GM20000 (cell line): Measurements from ENCODE around the gene DEK.
"Not testable (repeated sequence)": the region's sequence is repeated elsewhere in the genome, so short reads cannot be mapped to it uniquely, and the experiment has no call there.

ENCODE experiments used
- DNase-seq: peaks from one replicate; pipeline ENCODE4 v3.0.0; 2012; ENCODE audit warnings: low spot score
- TF ChIP-seq, protein P1 (sequence below): IDR thresholded peaks from 2 replicates; pipeline ENCODE4 v1.5.1; 2012; ENCODE audit warnings: mild to moderate bottlenecking, control low read depth; ENCODE audit errors: extremely low read depth, missing control alignments

Gene DEK

DNA sequence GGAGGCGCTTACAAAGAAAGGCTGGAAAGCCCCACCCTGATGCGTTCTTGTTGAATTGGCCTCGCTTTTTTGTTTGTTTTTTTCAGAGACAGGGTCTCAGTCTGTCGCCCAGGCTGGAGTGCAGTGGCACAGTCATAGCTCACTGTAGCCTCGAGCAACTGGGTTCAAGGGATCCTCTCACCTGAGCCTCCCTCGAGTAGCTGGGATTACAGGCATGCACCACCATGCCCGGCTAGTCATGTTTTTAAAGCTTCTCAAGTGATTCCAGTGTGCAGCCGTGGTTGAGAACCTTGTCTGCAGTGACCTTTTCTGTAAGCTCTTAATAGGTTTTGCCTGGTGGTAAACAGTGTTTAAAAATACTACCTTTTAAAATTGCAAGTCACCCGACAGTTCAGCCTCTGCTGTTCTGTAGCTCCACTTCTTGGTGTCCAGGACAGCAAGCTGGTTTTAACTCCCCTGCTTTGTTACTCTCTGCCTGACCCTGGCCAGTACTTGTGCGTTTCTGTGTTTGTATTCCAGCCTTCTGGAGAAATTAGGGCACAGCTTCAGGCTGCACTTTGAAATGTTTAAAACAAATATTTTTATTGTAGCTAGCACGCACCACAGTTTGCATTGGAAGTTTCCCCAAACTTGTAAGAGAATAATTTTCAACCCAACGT, 54.7 kb downstream of the DEK start:
- TF ChIP-seq, protein P1, sequence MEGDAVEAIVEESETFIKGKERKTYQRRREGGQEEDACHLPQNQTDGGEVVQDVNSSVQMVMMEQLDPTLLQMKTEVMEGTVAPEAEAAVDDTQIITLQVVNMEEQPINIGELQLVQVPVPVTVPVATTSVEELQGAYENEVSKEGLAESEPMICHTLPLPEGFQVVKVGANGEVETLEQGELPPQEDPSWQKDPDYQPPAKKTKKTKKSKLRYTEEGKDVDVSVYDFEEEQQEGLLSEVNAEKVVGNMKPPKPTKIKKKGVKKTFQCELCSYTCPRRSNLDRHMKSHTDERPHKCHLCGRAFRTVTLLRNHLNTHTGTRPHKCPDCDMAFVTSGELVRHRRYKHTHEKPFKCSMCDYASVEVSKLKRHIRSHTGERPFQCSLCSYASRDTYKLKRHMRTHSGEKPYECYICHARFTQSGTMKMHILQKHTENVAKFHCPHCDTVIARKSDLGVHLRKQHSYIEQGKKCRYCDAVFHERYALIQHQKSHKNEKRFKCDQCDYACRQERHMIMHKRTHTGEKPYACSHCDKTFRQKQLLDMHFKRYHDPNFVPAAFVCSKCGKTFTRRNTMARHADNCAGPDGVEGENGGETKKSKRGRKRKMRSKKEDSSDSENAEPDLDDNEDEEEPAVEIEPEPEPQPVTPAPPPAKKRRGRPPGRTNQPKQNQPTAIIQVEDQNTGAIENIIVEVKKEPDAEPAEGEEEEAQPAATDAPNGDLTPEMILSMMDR, result no peak
- DNase-seq, result no peak

DNA sequence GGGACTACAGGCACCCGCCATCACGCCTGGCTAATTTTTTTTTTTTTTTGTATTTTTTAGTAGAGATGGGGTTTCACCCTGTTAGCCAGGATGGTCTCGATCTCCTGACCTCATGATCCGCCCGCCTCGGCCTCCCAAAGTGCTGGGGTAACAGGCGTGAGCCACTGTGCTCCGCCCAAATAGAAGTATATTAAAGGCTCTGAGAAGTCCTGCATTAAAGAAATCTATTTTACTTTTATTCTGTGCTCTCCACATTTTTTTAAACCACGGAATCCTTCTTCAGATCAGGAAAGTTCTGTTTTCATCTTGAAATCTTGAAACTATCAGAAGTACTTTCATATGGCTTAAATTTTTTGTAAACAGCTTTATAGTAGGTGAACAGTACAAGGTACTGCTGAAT, 55.6 kb downstream of the DEK start:
- not testable (repeated sequence) for DNase-seq

DNA sequence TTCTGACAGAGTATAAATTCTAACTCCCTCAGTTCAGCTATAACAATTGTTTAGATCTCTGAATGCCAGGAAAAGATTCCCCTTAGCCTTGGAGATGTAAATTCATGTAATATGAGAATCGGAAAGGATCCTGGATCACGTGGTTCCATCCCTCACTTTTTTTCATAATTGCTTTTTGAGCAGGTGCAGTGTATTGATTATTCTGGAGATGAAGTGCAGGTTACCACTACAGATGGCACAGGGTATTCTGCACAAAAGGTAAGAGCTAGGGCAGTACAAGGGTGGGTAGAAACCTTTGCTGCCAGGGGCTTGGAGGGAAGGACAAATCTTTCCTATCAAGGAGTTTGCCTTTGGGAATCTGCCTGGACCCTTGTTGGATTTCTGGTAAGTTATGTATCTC, 56.4 kb downstream of the DEK start:
- TF ChIP-seq, protein P1, result no peak
- DNase-seq, result no peak

DNA sequence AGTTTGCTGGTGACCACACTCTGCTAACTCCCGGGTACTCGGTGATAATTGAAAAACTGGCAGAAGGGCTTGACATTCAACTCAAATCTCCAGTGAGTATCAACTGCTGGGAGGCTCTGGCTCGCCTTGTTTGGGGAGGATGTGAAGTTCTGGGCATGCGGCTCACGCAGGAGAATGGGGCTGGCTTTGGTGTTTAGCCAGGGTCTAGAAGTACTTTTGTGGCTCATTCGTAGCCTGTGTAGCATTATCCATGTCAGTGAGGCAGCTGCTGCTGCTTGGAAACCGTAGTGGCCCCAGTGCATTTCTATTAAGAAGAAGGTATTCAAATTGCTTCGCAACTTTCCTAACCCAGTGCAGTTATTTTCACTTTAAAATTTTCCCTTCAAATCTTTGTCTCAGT, 56.9 kb downstream of the DEK start:
- TF ChIP-seq, protein P1, result no peak
- no peak for DNase-seq

DNA sequence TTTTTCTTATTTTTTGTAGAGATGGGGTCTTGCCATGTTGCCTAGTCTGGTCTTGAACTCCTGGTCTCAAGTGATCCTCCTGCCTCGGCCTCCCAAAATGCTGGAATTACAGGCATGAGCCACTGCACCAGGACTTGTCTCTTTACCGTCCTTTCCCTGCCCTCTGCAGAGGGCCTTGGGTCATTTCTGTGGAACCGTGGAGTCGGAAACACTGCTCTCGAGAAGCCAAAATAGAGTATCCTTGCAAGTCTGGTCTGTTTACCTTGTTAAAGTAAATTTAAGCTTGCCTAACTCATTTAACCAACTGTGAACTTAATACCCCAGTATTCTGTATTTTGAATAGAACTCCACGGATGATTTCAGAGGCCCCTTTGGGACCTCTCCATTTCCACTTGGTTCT, 57.7 kb downstream of the DEK start:
- no peak for DNase-seq
- TF ChIP-seq, protein P1, result no peak

DNA sequence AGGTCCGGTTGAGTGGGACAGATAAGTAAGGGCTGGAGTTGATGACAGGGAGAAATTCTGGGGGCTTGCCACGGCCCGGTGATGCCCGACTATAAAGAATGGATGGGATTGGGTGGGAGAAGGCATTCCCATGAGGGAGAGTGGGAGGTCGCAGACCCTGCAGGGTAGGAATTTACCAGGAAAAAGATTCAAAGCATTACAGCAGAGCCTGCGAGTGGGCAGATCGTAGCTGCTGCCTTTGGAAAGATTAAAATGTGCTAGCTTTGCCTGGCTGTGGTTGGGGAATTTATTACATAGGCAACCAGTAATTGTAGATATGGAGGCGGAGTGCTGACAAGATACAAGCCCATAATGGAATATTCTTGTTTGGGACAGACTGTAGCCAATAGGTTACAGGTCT, 59.6 kb downstream of the DEK start:
- no peak for DNase-seq
- TF ChIP-seq, protein P1, result no peak

DNA sequence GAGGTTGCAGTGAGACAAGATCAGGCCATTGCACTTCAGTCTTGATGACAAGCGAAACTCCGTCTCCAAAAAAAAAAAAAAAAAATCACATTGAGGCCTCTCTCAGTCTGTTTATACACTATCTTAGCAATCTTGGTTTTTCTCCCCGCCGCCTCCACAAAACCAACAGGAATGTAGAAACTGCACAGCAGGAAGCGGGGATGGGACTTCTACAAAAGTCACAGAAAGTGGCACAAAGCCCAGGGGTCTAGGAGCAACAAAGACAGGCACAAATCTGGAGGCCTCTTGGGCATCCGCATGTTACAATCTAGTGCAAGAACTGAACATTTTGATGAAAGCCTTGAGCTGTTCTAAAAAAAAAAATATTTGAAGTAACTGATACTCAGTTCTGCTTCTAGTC, 60.5 kb downstream of the DEK start:
- DNase-seq, result no peak
- TF ChIP-seq, protein P1, result no peak

DNA sequence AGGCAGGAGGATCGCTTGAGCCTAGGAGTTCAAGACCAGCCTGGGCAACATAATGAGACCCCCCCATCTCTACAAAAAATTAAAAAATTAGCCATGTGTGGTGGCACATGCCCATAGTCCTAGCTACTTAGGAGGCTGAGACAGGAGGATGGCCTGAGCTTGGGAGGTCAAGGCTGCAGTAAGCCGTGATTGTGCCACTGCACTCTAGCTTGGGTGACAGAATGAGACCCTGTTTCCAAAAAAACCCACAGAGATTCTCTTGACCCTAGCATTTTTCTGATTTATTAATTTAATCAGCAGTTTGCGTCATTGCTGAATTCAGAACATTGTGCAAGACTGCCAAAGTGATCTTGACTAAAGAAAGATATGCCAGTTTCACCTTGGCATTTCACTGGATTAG, 72.3 kb downstream of the DEK start:
- no peak for DNase-seq
- TF ChIP-seq, protein P1, result no peak
